Stomach (tissue), 9 donors: ENCODE data around the gene EIF4EBP2. TPM values are rescaled to one million over a fixed set of nuclear protein-coding genes. Genes with fewer than 3 reads are reported as not detected.

Experiments
- DNase-seq, 2 donors: peaks; one replicate each; pipeline versions ENCODE4 v3.0.0 to v3.0.0-alpha.2; 2013 to 2019
- H3K27ac ChIP-seq, 5 donors: fragments of 200-600 bp in 4 of 5; sonication (generic) in 4 of 5; one replicate each; pipeline ENCODE4 v1.5.1; 2013 to 2019; ENCODE audit warnings: mild to moderate bottlenecking in 1 of 5, moderate library complexity in 1 of 5
- H3K27me3 ChIP-seq, 3 donors: fragments of 200-600 bp; sonication (generic); one replicate each; pipeline ENCODE4 v1.5.1; 2017 to 2019; ENCODE audit warnings: mixed run types in 1 of 3
- H3K36me3 ChIP-seq, 4 donors: fragments of 200-600 bp; sonication (generic); 1 replicate in 3 of 4; 2 replicates in 1 of 4; pipeline ENCODE4 v1.5.1; 2016 to 2019
- H3K4me1 ChIP-seq, 4 donors: fragments of 200-600 bp; sonication (generic); one replicate each; pipeline ENCODE4 v1.5.1; 2016 to 2019
- H3K4me3 ChIP-seq, 4 donors: fragments of 200-600 bp; sonication (generic) in 3 of 4; one replicate each; pipeline ENCODE4 v1.5.1; 2016 to 2019; ENCODE audit warnings: mild to moderate bottlenecking in 1 of 4
- H3K9me3 ChIP-seq, 4 donors: fragments of 200-600 bp; sonication (generic); one replicate each; pipeline ENCODE4 v1.5.1; 2016 to 2019
- CTCF ChIP-seq, 7 experiments: fragments of 450-650 bp in 4 of 7; fragments of 200-600 bp in 3 of 7; sonication (generic) in 3 of 7; IDR thresholded peaks; one replicate each; pipeline ENCODE4 v1.5.1; 2016 to 2019; ENCODE audit warnings: antibody characterized with exemption in 7 of 7, control low read depth in 2 of 7, mild to moderate bottlenecking in 1 of 7
- EP300 ChIP-seq: sonication (generic); formaldehyde crosslinking; IDR thresholded peaks from one replicate; pipeline ENCODE4 v1.6.1; 2017; ENCODE audit warnings: antibody characterized with exemption
- POLR2A ChIP-seq, 4 donors: fragments of 450-650 bp; IDR thresholded peaks; one replicate each; pipeline ENCODE4 v1.6.1; 2016; ENCODE audit warnings: antibody characterized with exemption in 4 of 4, control low read depth in 2 of 4, mild to moderate bottlenecking in 1 of 4, moderate library complexity in 1 of 4
- POLR2AphosphoS5 ChIP-seq, 3 donors: sonication (generic); formaldehyde crosslinking; IDR thresholded peaks; one replicate each; pipeline ENCODE4 v1.6.1; 2016; ENCODE audit warnings: antibody characterized with exemption in 3 of 3
- WGBS, 5 donors: extraction: QIAGEN DNeasy Blood & Tissue Kit in 3 of 5; methylation state at CpG; one replicate each; pipeline versions ENCODE4 v1.1.5 to v1.1.7; 2013 to 2018; 5-methylcytosine and 5-hydroxymethylcytosine counted together
- intact Hi-C: fragments of 100-400 bp; cut with DNase I; formaldehyde crosslinking; loops from one replicate; pipeline ENCODE4 v1.15.1; 2023; ENCODE audit warnings: low total_unique reads
- polyA plus RNA-seq, 3 donors: library from polyadenylated mRNA; stranded (reverse); fragments of 200-250 nt; gene quantifications; one replicate each; pipeline ENCODE4 v1.2.3, GENCODE V29; 2013
- total RNA-seq, 5 donors: library from RNA; depleted of rRNA; stranded (reverse); fragments of >200 nt; gene quantifications; one replicate each; pipeline versions ENCODE4 v1.1.0 to v1.2.3, GENCODE V29; 2014 to 2016
- donor health status: healthy with polysubstance abuse.
- donor health status: Bipolar disorder and iron deficiency.
- donor health status: healthy.

The EIF4EBP2 gene
- total and polyA plus RNA-seq, 8 donors, result 18.9 to 74.7 (median 47.3) TPM

GRCh38 chr10:70379581-70380176 lies 24.3 kb upstream of the EIF4EBP2 start:
- H3K27ac ChIP-seq, result peak overlapping the region in 1 of 5 donors; percentile 87
- no peak overlapping the region for H3K4me3 ChIP-seq

GRCh38 chr10:70380350-70381135 lies 23.4 kb upstream of the EIF4EBP2 start:
- intact Hi-C loops, result no loop called here
- DNase-seq, result no peak
- no peaks in the 10 kb centered on the region for H3K27me3 ChIP-seq
- no peak overlapping the region for H3K4me3 ChIP-seq
- peaks cover 0 to 3% (median 0%) of the 10 kb centered on the region in 4 donors for H3K9me3 ChIP-seq
- TF ChIP-seq CTCF (IDR thresholded peaks at IDR 0.05) (no peak), POLR2AphosphoS5 (IDR thresholded peaks at IDR 0.05) (no peak), EP300 (no peak), POLR2A (IDR thresholded peaks at IDR 0.05) (no peak)
- WGBS, 5 donors, result 95 to 98% (median 96%) methylated on average over 6 to 7 of the region's 7 CpGs
- H3K36me3 ChIP-seq, result no peaks in the 10 kb centered on the region
- peaks cover 6 to 21% (median 18%) of the 10 kb centered on the region in 4 donors for H3K4me1 ChIP-seq
- peak overlapping the region in 1 of 5 donors; percentile 87 for H3K27ac ChIP-seq

More at GRCh38 chr10:70379581-70380176, 24.3 kb upstream of the EIF4EBP2 start:
- intact Hi-C loops, result no loop called here
- TF ChIP-seq POLR2AphosphoS5 (IDR thresholded peaks at IDR 0.05), result no peak
- TF ChIP-seq EP300, result no peak
- TF ChIP-seq CTCF (IDR thresholded peaks at IDR 0.05), result peak in 5 of 7 experiments; percentile 21 to 50 (median 47)
- no peak for TF ChIP-seq POLR2A (IDR thresholded peaks at IDR 0.05)
- Histone ChIP-seq H3K36me3 (no peaks in the 10 kb centered on the region), H3K27me3 (no peaks in the 10 kb centered on the region), H3K9me3 (peaks cover 0 to 3% (median 0%) of the 10 kb centered on the region in 4 donors), H3K4me1 (peaks cover 6 to 21% (median 18%) of the 10 kb centered on the region in 4 donors)
- WGBS, 5 donors, result 91 to 99% (median 93%) methylated on average over 14 of the region's 14 CpGs
- DNase-seq, result no peak

GRCh38 chr10:70381471-70382421 lies 22.2 kb upstream of the EIF4EBP2 start:
- 2 to 8% (median 3%) methylated on average over 19 to 61 of the region's 61 CpGs for WGBS, 5 donors
- peaks cover 6 to 21% (median 18%) of the 10 kb centered on the region in 4 donors for H3K4me1 ChIP-seq
- TF ChIP-seq POLR2A (IDR thresholded peaks at IDR 0.05) (no peak), CTCF (IDR thresholded peaks at IDR 0.05) (no peak), POLR2AphosphoS5 (IDR thresholded peaks at IDR 0.05) (no peak), EP300 (no peak)
- H3K36me3 ChIP-seq, result no peaks in the 10 kb centered on the region
- peaks cover 0 to 3% (median 0%) of the 10 kb centered on the region in 4 donors for H3K9me3 ChIP-seq
- H3K27me3 ChIP-seq, result no peaks in the 10 kb centered on the region
- H3K4me3 ChIP-seq, result peak overlapping the region; percentile 63 to 95 (median 80)
- intact Hi-C loops, result no loop called here
- peak; percentile 39 to 78 for DNase-seq
- peak overlapping the region; percentile 59 to 87 (median 66) for H3K27ac ChIP-seq

GRCh38 chr10:70391654-70392053 lies 12.3 kb upstream of the EIF4EBP2 start:
- H3K27me3 ChIP-seq, result no peaks in the 10 kb centered on the region
- H3K4me3 ChIP-seq, result no peak overlapping the region
- 27 to 42% (median 30%) methylated on average over 4 of the region's 4 CpGs for WGBS, 5 donors
- H3K4me1 ChIP-seq, result peaks cover 0 to 14% (median 6%) of the 10 kb centered on the region in 4 donors
- intact Hi-C loops, result no loop called here
- TF ChIP-seq CTCF (IDR thresholded peaks at IDR 0.05), result no peak
- H3K9me3 ChIP-seq, result no peaks in the 10 kb centered on the region
- H3K36me3 ChIP-seq, result no peaks in the 10 kb centered on the region
- no peak for DNase-seq
- H3K27ac ChIP-seq, result no peak overlapping the region
